ENCODE results near the gene ITIH6. TPM values are rescaled to one million over a fixed set of nuclear protein-coding genes. Genes with fewer than 3 reads are reported as not detected.
"Not testable (repeated sequence)": the region's sequence is repeated elsewhere in the genome, so short reads cannot be mapped to it uniquely, and the experiment has no call there.

Gene ITIH6
- polyA plus RNA-seq, 1 donor from 2014 or later, result not detected

- TF ChIP-seq POLR2AphosphoS5 (IDR thresholded peaks at IDR 0.05), result peak; percentile 46
- TF ChIP-seq, protein P1, sequence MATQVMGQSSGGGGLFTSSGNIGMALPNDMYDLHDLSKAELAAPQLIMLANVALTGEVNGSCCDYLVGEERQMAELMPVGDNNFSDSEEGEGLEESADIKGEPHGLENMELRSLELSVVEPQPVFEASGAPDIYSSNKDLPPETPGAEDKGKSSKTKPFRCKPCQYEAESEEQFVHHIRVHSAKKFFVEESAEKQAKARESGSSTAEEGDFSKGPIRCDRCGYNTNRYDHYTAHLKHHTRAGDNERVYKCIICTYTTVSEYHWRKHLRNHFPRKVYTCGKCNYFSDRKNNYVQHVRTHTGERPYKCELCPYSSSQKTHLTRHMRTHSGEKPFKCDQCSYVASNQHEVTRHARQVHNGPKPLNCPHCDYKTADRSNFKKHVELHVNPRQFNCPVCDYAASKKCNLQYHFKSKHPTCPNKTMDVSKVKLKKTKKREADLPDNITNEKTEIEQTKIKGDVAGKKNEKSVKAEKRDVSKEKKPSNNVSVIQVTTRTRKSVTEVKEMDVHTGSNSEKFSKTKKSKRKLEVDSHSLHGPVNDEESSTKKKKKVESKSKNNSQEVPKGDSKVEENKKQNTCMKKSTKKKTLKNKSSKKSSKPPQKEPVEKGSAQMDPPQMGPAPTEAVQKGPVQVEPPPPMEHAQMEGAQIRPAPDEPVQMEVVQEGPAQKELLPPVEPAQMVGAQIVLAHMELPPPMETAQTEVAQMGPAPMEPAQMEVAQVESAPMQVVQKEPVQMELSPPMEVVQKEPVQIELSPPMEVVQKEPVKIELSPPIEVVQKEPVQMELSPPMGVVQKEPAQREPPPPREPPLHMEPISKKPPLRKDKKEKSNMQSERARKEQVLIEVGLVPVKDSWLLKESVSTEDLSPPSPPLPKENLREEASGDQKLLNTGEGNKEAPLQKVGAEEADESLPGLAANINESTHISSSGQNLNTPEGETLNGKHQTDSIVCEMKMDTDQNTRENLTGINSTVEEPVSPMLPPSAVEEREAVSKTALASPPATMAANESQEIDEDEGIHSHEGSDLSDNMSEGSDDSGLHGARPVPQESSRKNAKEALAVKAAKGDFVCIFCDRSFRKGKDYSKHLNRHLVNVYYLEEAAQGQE (IDR thresholded peaks at IDR 0.05; ENCODE audit: borderline replicate concordance), result peak; percentile 48
- H3K4me2 ChIP-seq (ENCODE audit: low read length); H3F3A ChIP-seq (ENCODE audit: insufficient read depth, low read length, poor library complexity, severe bottlenecking); H3K9me3 ChIP-seq (ENCODE audit: low read length); H3K9me2 ChIP-seq (ENCODE audit: insufficient read depth, low read length); H3K36me3 ChIP-seq (ENCODE audit: insufficient read depth, low read length); H3K79me2 ChIP-seq (replicated peaks; ENCODE audit: insufficient read depth, low read length); H3K27me3 ChIP-seq (ENCODE audit: insufficient read depth, low read depth, low read length); H4K20me1 ChIP-seq (ENCODE audit: insufficient read depth): not testable (repeated sequence)
- H3K27ac ChIP-seq (ENCODE audit: low read length), result peak overlapping the region; percentile 93
- H3K4me3 ChIP-seq (ENCODE audit: low read length), result peak overlapping the region; percentile 28
- peak overlapping the region; percentile 40 for H2AFZ ChIP-seq (ENCODE audit: low read depth, low read length)
- peak overlapping the region; percentile 65 for H3K9ac ChIP-seq (ENCODE audit: low read length)
These were observed 23.5 kb downstream of the ITIH6 start for GRCh38 chrX:54774391-54775094.

GRCh38 chrX:54758114-54759055 is 39.7 kb downstream of the ITIH6 start:
- Histone ChIP-seq H3K4me3 (ENCODE audit: low read length) (no peak overlapping the region), H3K36me3 (ENCODE audit: insufficient read depth, low read length) (no peaks in the 10 kb centered on the region), H3F3A (ENCODE audit: insufficient read depth, low read length, poor library complexity, severe bottlenecking) (no peaks in the 10 kb centered on the region), H3K9me2 (ENCODE audit: insufficient read depth, low read length) (no peaks in the 10 kb centered on the region), H3K27ac (ENCODE audit: low read length) (no peak overlapping the region), H3K27me3 (ENCODE audit: insufficient read depth, low read depth, low read length) (no peaks in the 10 kb centered on the region), H2AFZ (ENCODE audit: low read depth, low read length) (no peak overlapping the region), H3K79me2 (replicated peaks; ENCODE audit: insufficient read depth, low read length) (no peaks in the 10 kb centered on the region), H4K20me1 (ENCODE audit: insufficient read depth) (no peaks in the 10 kb centered on the region), H3K9me3 (ENCODE audit: low read length) (no peaks in the 10 kb centered on the region), H3K4me2 (ENCODE audit: low read length) (no peak overlapping the region), H3K9ac (ENCODE audit: low read length) (no peak overlapping the region)
- no peak for TF ChIP-seq POLR2AphosphoS5 (IDR thresholded peaks at IDR 0.05)
- TF ChIP-seq EZH2 (IDR thresholded peaks at IDR 0.05; ENCODE audit: borderline replicate concordance, insufficient read depth, low read length, poor library complexity, severe bottlenecking), result no peak
- TF ChIP-seq EP300 (conservative IDR thresholded peaks at IDR 0.05; ENCODE audit: poor library complexity, severe bottlenecking), result no peak
- no peak for TF ChIP-seq SMC3 (conservative IDR thresholded peaks at IDR 0.05; ENCODE audit: poor library complexity)
- no peak for TF ChIP-seq RAD21 (conservative IDR thresholded peaks at IDR 0.05)
- TF ChIP-seq, protein P1 (IDR thresholded peaks at IDR 0.05; ENCODE audit: borderline replicate concordance), result no peak
- TF ChIP-seq, protein P2, sequence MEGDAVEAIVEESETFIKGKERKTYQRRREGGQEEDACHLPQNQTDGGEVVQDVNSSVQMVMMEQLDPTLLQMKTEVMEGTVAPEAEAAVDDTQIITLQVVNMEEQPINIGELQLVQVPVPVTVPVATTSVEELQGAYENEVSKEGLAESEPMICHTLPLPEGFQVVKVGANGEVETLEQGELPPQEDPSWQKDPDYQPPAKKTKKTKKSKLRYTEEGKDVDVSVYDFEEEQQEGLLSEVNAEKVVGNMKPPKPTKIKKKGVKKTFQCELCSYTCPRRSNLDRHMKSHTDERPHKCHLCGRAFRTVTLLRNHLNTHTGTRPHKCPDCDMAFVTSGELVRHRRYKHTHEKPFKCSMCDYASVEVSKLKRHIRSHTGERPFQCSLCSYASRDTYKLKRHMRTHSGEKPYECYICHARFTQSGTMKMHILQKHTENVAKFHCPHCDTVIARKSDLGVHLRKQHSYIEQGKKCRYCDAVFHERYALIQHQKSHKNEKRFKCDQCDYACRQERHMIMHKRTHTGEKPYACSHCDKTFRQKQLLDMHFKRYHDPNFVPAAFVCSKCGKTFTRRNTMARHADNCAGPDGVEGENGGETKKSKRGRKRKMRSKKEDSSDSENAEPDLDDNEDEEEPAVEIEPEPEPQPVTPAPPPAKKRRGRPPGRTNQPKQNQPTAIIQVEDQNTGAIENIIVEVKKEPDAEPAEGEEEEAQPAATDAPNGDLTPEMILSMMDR (IDR thresholded peaks at IDR 0.05; ENCODE audit: poor library complexity, severe bottlenecking), result no peak
- TF ChIP-seq MXI1 (conservative IDR thresholded peaks at IDR 0.05; ENCODE audit: poor library complexity, severe bottlenecking), result no peak
- TF ChIP-seq TAF1 (IDR thresholded peaks at IDR 0.05; ENCODE audit: low read depth), result no peak
